ENCODE measurements around the gene CRAMP1.

CRAMP1 gene

GRCh38 chr16:1726661-1727502 is 114.7 kb downstream of the CRAMP1 start:
- H3K4me1 ChIP-seq (ENCODE audit: insufficient read depth, low read length), result no peaks in the 10 kb centered on the region
- H3K9me3 ChIP-seq (ENCODE audit: low read length), result no peaks in the 10 kb centered on the region
- H3K27me3 ChIP-seq (ENCODE audit: insufficient read depth, low read length), result no peaks in the 10 kb centered on the region
- no peak overlapping the region for H2AFZ ChIP-seq (ENCODE audit: low read depth, low read length)
- no peak overlapping the region for H3K4me3 ChIP-seq (ENCODE audit: low read length)
- peaks cover 51% of the 10 kb centered on the region for H3K36me3 ChIP-seq (ENCODE audit: insufficient read depth, low read length)

All from neuron (in vitro differentiated cells).